Keratinocyte (primary cell): ENCODE measurements around the gene OR10A2. TPM values are rescaled to one million over a fixed set of nuclear protein-coding genes. Genes with fewer than 3 reads are reported as not detected.

Experiments used
- DNase-seq: peaks from one replicate; pipeline ENCODE4 v3.0.0-alpha.2; 2011; ENCODE audit warnings: low read depth, missing footprints, low spot score
- FAIRE-seq: peaks from 2 replicates; lab custom pipeline; 2011; peaks lifted over from hg19 to GRCh38; lab: Jason Lieb, UNC
- H2AFZ ChIP-seq: 2 replicates; pipeline ENCODE4 v1.6.0; 2012; ENCODE audit warnings: low read length, control low read depth, inconsistent platforms; ENCODE audit not compliant: control insufficient read depth
- H3K27ac ChIP-seq: 2 replicates; pipeline ENCODE4 v1.5.1; 2011; ENCODE audit warnings: low read length; ENCODE audit not compliant: control insufficient read depth, insufficient read depth
- H3K27me3 ChIP-seq: 3 replicates; pipeline ENCODE4 v1.6.0; 2011; ENCODE audit warnings: low read length; ENCODE audit not compliant: control insufficient read depth, insufficient read depth; ENCODE audit errors: extremely low read depth
- H3K36me3 ChIP-seq, 2 experiments: 2 replicates in 1 of 2; 3 replicates in 1 of 2; pipeline ENCODE4 v1.5.1; 2011; ENCODE audit warnings: low read length in 2 of 2, mild to moderate bottlenecking in 1 of 2; ENCODE audit not compliant: control insufficient read depth in 2 of 2, insufficient read depth in 2 of 2; ENCODE audit errors: extremely low read depth in 1 of 2
- H3K4me1 ChIP-seq: 3 replicates; pipeline ENCODE4 v1.5.1; 2011; ENCODE audit warnings: low read length; ENCODE audit not compliant: control insufficient read depth, insufficient read depth; ENCODE audit errors: extremely low read depth
- H3K4me2 ChIP-seq: 3 replicates; pipeline ENCODE4 v1.6.0; 2011; ENCODE audit warnings: low read depth, low read length; ENCODE audit not compliant: control insufficient read depth, insufficient read depth; ENCODE audit errors: extremely low read depth
- H3K4me3 ChIP-seq, 3 experiments: fragments of 200-600 bp in 1 of 3; sonication (generic) in 1 of 3; 2 replicates in 2 of 3; 3 replicates in 1 of 3; pipeline ENCODE4 v1.5.1; 2011 to 2016; ENCODE audit warnings: low read length in 3 of 3, mild to moderate bottlenecking in 3 of 3, control low read depth in 2 of 3, inconsistent platforms in 1 of 3, low read depth in 1 of 3, mixed read lengths in 1 of 3, mixed run types in 1 of 3, moderate library complexity in 1 of 3; ENCODE audit not compliant: control insufficient read depth in 2 of 3, insufficient read depth in 2 of 3; ENCODE audit errors: extremely low read depth in 1 of 3
- H3K79me2 ChIP-seq: 2 replicates; pipeline ENCODE4 v1.6.0; 2012; ENCODE audit warnings: low read length; ENCODE audit not compliant: control insufficient read depth, insufficient read depth
- H3K9ac ChIP-seq: 3 replicates; pipeline ENCODE4 v1.6.0; 2011; ENCODE audit warnings: low read length; ENCODE audit not compliant: control insufficient read depth, insufficient read depth; ENCODE audit errors: extremely low read depth
- H3K9me1 ChIP-seq: 3 replicates; pipeline ENCODE4 v1.6.0; 2011; ENCODE audit warnings: low read length; ENCODE audit not compliant: control insufficient read depth, insufficient read depth; ENCODE audit errors: extremely low read depth
- H3K9me3 ChIP-seq: 2 replicates; pipeline ENCODE4 v1.5.1; 2012; ENCODE audit warnings: low read depth, low read length; ENCODE audit not compliant: control insufficient read depth
- H4K20me1 ChIP-seq: 3 replicates; pipeline ENCODE4 v1.6.0; 2011; ENCODE audit warnings: low read length; ENCODE audit not compliant: control insufficient read depth, insufficient read depth; ENCODE audit errors: extremely low read depth
- CTCF ChIP-seq, 3 experiments: IDR thresholded peaks in 1 of 3; conservative IDR thresholded peaks in 1 of 3; optimal IDR thresholded peaks in 1 of 3; 2 replicates in 2 of 3; 3 replicates in 1 of 3; pipeline versions ENCODE3 to v1.5.1; 2011; ENCODE audit warnings: low read length in 3 of 3, mild to moderate bottlenecking in 3 of 3, moderate library complexity in 2 of 3, control low read depth in 1 of 3, inconsistent platforms in 1 of 3; ENCODE audit not compliant: insufficient read depth in 2 of 3; ENCODE audit errors: extremely low read depth in 1 of 3
- EZH2 ChIP-seq: IDR thresholded peaks from one replicate; pipeline ENCODE4 v1.6.1; 2012; ENCODE audit warnings: inconsistent platforms, mild to moderate bottlenecking, low read length, moderate library complexity
- dilution Hi-C: fragments of 300-500 bp; cut with MboI; formaldehyde crosslinking; loops from one replicate; pipeline ENCODE4 v1.7.0; 2020; ENCODE audit warnings: low sequenced_read_pairs; ENCODE audit not compliant: extremely low pct_ligation_motif_present
- polyA plus RNA-seq, 5 experiments: library from polyadenylated mRNA; depleted of rRNA in 3 of 5; stranded (reverse) in 3 of 5; stranded (forward) in 1 of 5; unstranded in 1 of 5; fragments of >200 nt; gene quantifications; 1 replicate in 1 of 5; 2 replicates in 3 of 5; 3 replicates in 1 of 5; pipeline versions ENCODE4 v1.2.1 to v1.2.3, GENCODE V29; 2011 to 2012; ENCODE audit warnings: missing spikeins in 2 of 5, low read depth in 1 of 5, low replicate concordance in 1 of 5

Gene OR10A2
- polyA plus RNA-seq, 1 donor (not counting 4 experiments of a cell fraction or from before 2014, with no cell fraction given): not detected

GRCh38 chr11:6855971-6856541 is 6.8 kb upstream of the OR10A2 start:
- H3K79me2 ChIP-seq: no peaks in the 10 kb centered on the region
- no peak overlapping the region for H3K9ac ChIP-seq
- H3K4me3 ChIP-seq: no peak overlapping the region
- dilution Hi-C loops: no loop called here
- H3K27ac ChIP-seq: no peak overlapping the region
- FAIRE-seq (no peak), DNase-seq (peak; percentile 15)
- H3K4me1 ChIP-seq: no peaks in the 10 kb centered on the region
- H3K9me1 ChIP-seq: no peaks in the 10 kb centered on the region
- H3K4me2 ChIP-seq: no peak overlapping the region
- H3K36me3 ChIP-seq: no peaks in the 10 kb centered on the region
- no peaks in the 10 kb centered on the region for H4K20me1 ChIP-seq
- no peaks in the 10 kb centered on the region for H3K9me3 ChIP-seq
- H3K27me3 ChIP-seq: no peaks in the 10 kb centered on the region
- no peak overlapping the region for H2AFZ ChIP-seq
- TF ChIP-seq EZH2 (no peak), CTCF (optimal IDR thresholded peaks at IDR 0.05 in 1 of 3, IDR thresholded peaks at IDR 0.05 in 1 of 3, conservative IDR thresholded peaks at IDR 0.05 in 1 of 3; ENCODE audit: extremely low read depth in 1 of 3, insufficient read depth in 2 of 3, low read length in 3 of 3) (no peak)

- no peak for FAIRE-seq
- no peaks in the 10 kb centered on the region for H3K36me3 ChIP-seq
- no peaks in the 10 kb centered on the region for H3K79me2 ChIP-seq
- dilution Hi-C loops: no loop called here
- H3K27ac ChIP-seq: no peak overlapping the region
- no peaks in the 10 kb centered on the region for H3K9me3 ChIP-seq
- no peaks in the 10 kb centered on the region for H3K9me1 ChIP-seq
- H3K4me3 ChIP-seq: no peak overlapping the region
- TF ChIP-seq CTCF (optimal IDR thresholded peaks at IDR 0.05 in 1 of 3, IDR thresholded peaks at IDR 0.05 in 1 of 3, conservative IDR thresholded peaks at IDR 0.05 in 1 of 3; ENCODE audit: extremely low read depth in 1 of 3, insufficient read depth in 2 of 3, low read length in 3 of 3): no peak
- H3K4me2 ChIP-seq: no peak overlapping the region
- no peaks in the 10 kb centered on the region for H3K4me1 ChIP-seq
- H3K9ac ChIP-seq: no peak overlapping the region
- H4K20me1 ChIP-seq: no peaks in the 10 kb centered on the region
- H3K27me3 ChIP-seq: no peaks in the 10 kb centered on the region
- DNase-seq: no peak
- no peak overlapping the region for H2AFZ ChIP-seq
Measured at GRCh38 chr11:6856871-6857270, 6.0 kb upstream of the OR10A2 start.
